NB4 (cell line): ENCODE measurements around the gene GPRASP3.

Experiments
- POLR2A ChIP-seq: IDR thresholded peaks from 2 replicates; pipeline ENCODE4 v1.6.1; 2011; ENCODE audit warnings: mild to moderate bottlenecking; ENCODE audit not compliant: insufficient read length; ENCODE audit errors: extremely low read depth
- TF ChIP-seq, protein P1 (sequence below): IDR thresholded peaks from one replicate; pipeline ENCODE4 v1.5.1; 2012; ENCODE audit warnings: low read depth, low read length

DNA sequence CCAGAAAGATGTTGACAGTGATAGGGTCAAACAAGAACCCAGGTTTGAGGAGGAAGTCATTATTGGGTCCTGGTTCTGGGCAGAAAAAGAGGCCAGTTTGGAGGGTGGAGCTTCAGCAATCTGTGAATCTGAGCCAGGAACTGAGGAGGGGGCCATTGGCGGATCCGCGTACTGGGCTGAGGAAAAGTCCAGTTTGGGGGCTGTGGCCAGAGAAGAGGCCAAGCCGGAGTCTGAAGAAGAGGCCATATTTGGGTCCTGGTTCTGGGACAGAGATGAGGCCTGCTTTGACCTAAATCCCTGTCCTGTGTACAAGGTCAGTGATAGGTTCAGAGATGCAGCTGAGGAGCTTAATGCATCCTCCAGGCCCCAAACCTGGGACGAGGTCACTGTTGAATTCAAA is 4.6 kb upstream of the GPRASP3 start:
- TF ChIP-seq, protein P1, sequence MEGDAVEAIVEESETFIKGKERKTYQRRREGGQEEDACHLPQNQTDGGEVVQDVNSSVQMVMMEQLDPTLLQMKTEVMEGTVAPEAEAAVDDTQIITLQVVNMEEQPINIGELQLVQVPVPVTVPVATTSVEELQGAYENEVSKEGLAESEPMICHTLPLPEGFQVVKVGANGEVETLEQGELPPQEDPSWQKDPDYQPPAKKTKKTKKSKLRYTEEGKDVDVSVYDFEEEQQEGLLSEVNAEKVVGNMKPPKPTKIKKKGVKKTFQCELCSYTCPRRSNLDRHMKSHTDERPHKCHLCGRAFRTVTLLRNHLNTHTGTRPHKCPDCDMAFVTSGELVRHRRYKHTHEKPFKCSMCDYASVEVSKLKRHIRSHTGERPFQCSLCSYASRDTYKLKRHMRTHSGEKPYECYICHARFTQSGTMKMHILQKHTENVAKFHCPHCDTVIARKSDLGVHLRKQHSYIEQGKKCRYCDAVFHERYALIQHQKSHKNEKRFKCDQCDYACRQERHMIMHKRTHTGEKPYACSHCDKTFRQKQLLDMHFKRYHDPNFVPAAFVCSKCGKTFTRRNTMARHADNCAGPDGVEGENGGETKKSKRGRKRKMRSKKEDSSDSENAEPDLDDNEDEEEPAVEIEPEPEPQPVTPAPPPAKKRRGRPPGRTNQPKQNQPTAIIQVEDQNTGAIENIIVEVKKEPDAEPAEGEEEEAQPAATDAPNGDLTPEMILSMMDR, result no peak
- no peak for TF ChIP-seq POLR2A
